Naive thymus-derived CD4-positive, alpha-beta T cell (primary cell): ENCODE measurements around the gene NR1H3. TPM values are rescaled to one million over a fixed set of nuclear protein-coding genes. Genes with fewer than 3 reads are reported as not detected.

Experiments
- ATAC-seq: fragments of 150-1000 bp; cut with Tn5 transposase; 2 replicates; pipeline ENCODE4 v1.10.0; 2021; ENCODE audit warnings: mild to moderate bottlenecking, moderate library complexity
- CTCF ChIA-PET: fragments of 350-600 bp; sonication (Branson Sonifier 250); formaldehyde crosslinking; loops from one replicate; lab custom pipeline; 2021; ENCODE audit warnings: antibody characterized with exemption; lab: Charles Lee
- POLR2A ChIA-PET: fragments of 350-600 bp; sonication (Branson Sonifier 250); formaldehyde crosslinking; loops from one replicate; lab custom pipeline; 2021; ENCODE audit warnings: antibody characterized with exemption, inconsistent platforms; lab: Charles Lee
- DNase-seq, 9 donors: peaks; one replicate each; pipeline versions ENCODE4 v3.0.0 to v3.0.0-alpha.2; 2020 to 2022; ENCODE audit warnings: mixed read lengths in 1 of 9
- H3K27ac ChIP-seq: one replicate; pipeline ENCODE4 v1.7.0; 2013; ENCODE audit warnings: mild to moderate bottlenecking, low read depth, low read length, moderate library complexity
- H3K27me3 ChIP-seq, 2 donors: one replicate each; pipeline ENCODE4 v1.7.0; 2013; ENCODE audit warnings: low read length in 2 of 2, mild to moderate bottlenecking in 2 of 2, moderate library complexity in 2 of 2; ENCODE audit not compliant: control insufficient read depth in 2 of 2, insufficient read depth in 2 of 2
- H3K36me3 ChIP-seq, 3 experiments: 1 replicate in 2 of 3; 2 replicates in 1 of 3; pipeline ENCODE4 v1.7.0; 2013; ENCODE audit warnings: low read length in 3 of 3, mild to moderate bottlenecking in 3 of 3, moderate library complexity in 1 of 3; ENCODE audit not compliant: insufficient read depth in 3 of 3, control insufficient read depth in 2 of 3
- H3K4me1 ChIP-seq, 2 donors: one replicate each; pipeline ENCODE4 v1.7.0; 2013; ENCODE audit warnings: low read length in 2 of 2, mild to moderate bottlenecking in 2 of 2, moderate library complexity in 1 of 2; ENCODE audit not compliant: control insufficient read depth in 2 of 2, insufficient read depth in 2 of 2
- H3K4me3 ChIP-seq: 2 replicates; pipeline ENCODE4 v1.7.0; 2013; ENCODE audit warnings: mild to moderate bottlenecking, low read length
- H3K9me3 ChIP-seq, 3 experiments: 1 replicate in 2 of 3; 2 replicates in 1 of 3; pipeline ENCODE4 v1.7.0; 2013; ENCODE audit warnings: low read length in 3 of 3; ENCODE audit not compliant: control insufficient read depth in 2 of 3
- H3K27ac Mint-ChIP-seq, 9 donors: one replicate each; pipeline ENCODE4 v1.8.0; 2020 to 2022; ENCODE audit warnings: mixed read lengths in 9 of 9, mild to moderate bottlenecking in 8 of 9, moderate library complexity in 5 of 9, inconsistent platforms in 2 of 9
- H3K27me3 Mint-ChIP-seq, 5 donors: one replicate each; pipeline ENCODE4 v1.8.0; 2021 to 2022; ENCODE audit warnings: mixed read lengths in 5 of 5, mild to moderate bottlenecking in 1 of 5
- H3K36me3 Mint-ChIP-seq, 5 donors: one replicate each; pipeline ENCODE4 v1.8.0; 2020 to 2022; ENCODE audit warnings: mixed read lengths in 5 of 5, mild to moderate bottlenecking in 3 of 5, inconsistent platforms in 1 of 5
- H3K4me1 Mint-ChIP-seq, 7 donors: one replicate each; pipeline ENCODE4 v1.8.0; 2020 to 2022; ENCODE audit warnings: mixed read lengths in 7 of 7, mild to moderate bottlenecking in 3 of 7, inconsistent platforms in 1 of 7
- H3K4me3 Mint-ChIP-seq, 10 donors: one replicate each; pipeline ENCODE4 v1.8.0; 2020 to 2022; ENCODE audit warnings: mild to moderate bottlenecking in 10 of 10, mixed read lengths in 10 of 10, moderate library complexity in 6 of 10, inconsistent platforms in 2 of 10
- H3K9me3 Mint-ChIP-seq, 11 donors: one replicate each; pipeline ENCODE4 v1.8.0; 2020 to 2022; ENCODE audit warnings: mixed read lengths in 11 of 11, mild to moderate bottlenecking in 4 of 11, inconsistent platforms in 1 of 11, moderate library complexity in 1 of 11
- intact Hi-C, 2 donors: fragments of 100-400 bp; cut with micrococcal nuclease; formaldehyde crosslinking; loops; one replicate each; pipeline ENCODE4 v1.15.1; 2023
- polyA plus RNA-seq, 2 donors: library from polyadenylated mRNA; unstranded; fragments of 300-500 nt; fragmentation: Illumina TruSeq; gene quantifications; one replicate each; pipeline ENCODE4 v1.2.3, GENCODE V29; 2021
- total RNA-seq, 6 experiments: library from RNA in 5 of 6; stranded (reverse) in 5 of 6; gene quantifications; 1 replicate in 5 of 6; 2 replicates in 1 of 6; pipeline ENCODE4 v1.2.3 and lab custom pipeline; 2021 to 2026

NR1H3 gene
- total and polyA plus RNA-seq, 7 experiments from 2014 or later = 3.7 to 19.4 (median 8.3) TPM

DNA sequence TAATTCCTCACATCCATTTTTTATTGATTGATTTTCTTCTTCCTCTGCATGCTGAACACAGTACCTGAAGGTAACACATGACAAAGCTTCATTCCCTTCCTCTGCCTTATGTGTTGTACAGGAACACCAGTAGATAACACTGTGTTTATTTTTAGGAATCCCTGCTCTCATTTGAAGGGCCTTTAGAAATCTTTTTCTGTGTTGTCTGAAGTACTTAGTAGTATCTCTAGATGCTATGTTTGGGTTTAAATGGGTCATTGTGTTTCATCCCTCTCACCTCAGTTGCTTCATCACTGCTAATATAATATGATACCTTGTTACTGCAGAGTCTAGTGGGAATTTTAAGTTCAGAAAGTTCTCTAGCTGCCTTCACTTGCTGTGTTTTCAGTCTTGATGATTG lies 22.3 kb downstream of the NR1H3 start:
- Mint-ChIP-seq H3K4me1 (peaks cover 0 to 5% (median 3%) of the 10 kb centered on the region in 7 donors), H3K4me3 (no peak overlapping the region), H3K27me3 (no peaks in the 10 kb centered on the region), H3K36me3 (peaks cover 12 to 44% (median 37%) of the 10 kb centered on the region in 5 donors), H3K27ac (peak overlapping the region in 1 of 9 donors; percentile 5), H3K9me3 (peaks cover 0 to 2% (median 0%) of the 10 kb centered on the region in 11 donors)
- DNase-seq (no peak), ATAC-seq (no peak)
- intact Hi-C loops = loop anchor here in 1 of 2 donors (5.0 kb wide), 1 partner anchor 208 kb away; no protein-coding TSS in a partner anchor
- no peaks in the 10 kb centered on the region for H3K9me3 ChIP-seq
- H3K4me3 ChIP-seq = no peak overlapping the region
- H3K4me1 ChIP-seq = no peaks in the 10 kb centered on the region
- no peak overlapping the region for H3K27ac ChIP-seq
- POLR2A ChIA-PET = no interaction called here
- no peaks in the 10 kb centered on the region for H3K27me3 ChIP-seq
- CTCF ChIA-PET = no interaction called here
- peaks cover 53 to 95% (median 69%) of the 10 kb centered on the region in 3 experiments for H3K36me3 ChIP-seq

DNA sequence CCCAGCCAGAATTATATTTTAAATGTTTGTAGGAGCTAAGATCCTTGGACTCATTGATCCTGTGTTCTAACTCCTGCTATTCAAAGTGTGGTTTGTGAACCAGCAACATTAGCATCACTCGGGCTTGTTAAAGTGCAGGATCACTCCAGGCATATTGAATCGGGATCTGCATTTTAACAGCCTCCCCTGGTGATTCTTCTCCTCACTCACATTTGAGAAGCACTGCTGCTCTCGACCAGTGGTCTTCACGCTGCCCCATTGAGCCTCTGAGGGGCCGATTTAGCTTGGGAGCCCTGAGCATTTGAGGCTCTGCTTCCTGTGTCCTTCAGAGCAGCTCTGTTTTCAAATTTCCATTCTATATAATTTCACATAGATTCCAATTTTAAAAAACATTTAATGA lies 23.1 kb downstream of the NR1H3 start:
- ChIA-PET CTCF (no interaction called here), POLR2A (no interaction called here)
- Mint-ChIP-seq H3K4me3 (no peak overlapping the region), H3K4me1 (peaks cover 0 to 5% (median 3%) of the 10 kb centered on the region in 7 donors), H3K9me3 (peaks cover 0 to 2% (median 0%) of the 10 kb centered on the region in 11 donors), H3K36me3 (peaks cover 18 to 50% (median 43%) of the 10 kb centered on the region in 5 donors), H3K27me3 (no peaks in the 10 kb centered on the region), H3K27ac (no peak overlapping the region)
- H3K9me3 ChIP-seq = no peaks in the 10 kb centered on the region
- DNase-seq (no peak), ATAC-seq (no peak)
- H3K4me3 ChIP-seq = no peak overlapping the region
- H3K27me3 ChIP-seq = no peaks in the 10 kb centered on the region
- intact Hi-C loops = loop anchor here in 1 of 2 donors (5.0 kb wide), 1 partner anchor 209 kb away; no protein-coding TSS in a partner anchor
- no peaks in the 10 kb centered on the region for H3K4me1 ChIP-seq
- H3K27ac ChIP-seq = no peak overlapping the region
- H3K36me3 ChIP-seq = peaks cover 54 to 95% (median 70%) of the 10 kb centered on the region in 3 experiments

DNA sequence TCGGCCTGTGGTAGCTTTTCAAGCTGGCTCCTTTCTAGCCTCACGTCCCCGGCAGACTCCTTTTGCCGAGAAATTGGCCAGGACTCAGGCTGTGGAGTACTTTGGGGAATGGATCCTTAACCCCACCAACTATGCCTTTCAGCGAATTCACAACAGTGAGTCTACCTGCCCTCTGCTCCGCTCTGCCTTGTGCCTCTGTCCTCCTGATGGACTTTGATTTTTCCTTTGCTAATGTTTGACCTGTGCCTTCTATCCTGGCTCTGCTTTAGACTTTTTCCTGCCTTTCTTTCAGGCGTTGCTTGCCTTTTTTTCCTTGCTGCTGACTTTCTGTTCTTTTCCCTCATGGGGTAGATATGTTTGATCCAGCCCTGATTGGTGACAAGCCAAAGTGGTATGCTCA lies 24.7 kb downstream of the NR1H3 start:
- ChIA-PET POLR2A (no interaction called here), CTCF (no interaction called here)
- Histone ChIP-seq H3K27me3 (no peaks in the 10 kb centered on the region), H3K4me1 (no peaks in the 10 kb centered on the region), H3K36me3 (peaks cover 54 to 90% (median 64%) of the 10 kb centered on the region in 3 experiments), H3K4me3 (no peak overlapping the region), H3K9me3 (no peaks in the 10 kb centered on the region), H3K27ac (no peak overlapping the region)
- Mint-ChIP-seq H3K27ac (peak overlapping the region in 3 of 9 donors; percentile 0 to 67 (median 37)), H3K27me3 (no peaks in the 10 kb centered on the region), H3K4me3 (no peak overlapping the region), H3K4me1 (peaks cover 0 to 5% (median 2%) of the 10 kb centered on the region in 7 donors), H3K9me3 (peaks cover 0 to 2% (median 0%) of the 10 kb centered on the region in 11 donors), H3K36me3 (peaks cover 19 to 49% (median 33%) of the 10 kb centered on the region in 5 donors)
- intact Hi-C loops = loop anchor here in 1 of 2 donors (5.0 kb wide), 1 partner anchor 210 kb away; no protein-coding TSS in a partner anchor
- no peak for DNase-seq
- ATAC-seq = no peak

DNA sequence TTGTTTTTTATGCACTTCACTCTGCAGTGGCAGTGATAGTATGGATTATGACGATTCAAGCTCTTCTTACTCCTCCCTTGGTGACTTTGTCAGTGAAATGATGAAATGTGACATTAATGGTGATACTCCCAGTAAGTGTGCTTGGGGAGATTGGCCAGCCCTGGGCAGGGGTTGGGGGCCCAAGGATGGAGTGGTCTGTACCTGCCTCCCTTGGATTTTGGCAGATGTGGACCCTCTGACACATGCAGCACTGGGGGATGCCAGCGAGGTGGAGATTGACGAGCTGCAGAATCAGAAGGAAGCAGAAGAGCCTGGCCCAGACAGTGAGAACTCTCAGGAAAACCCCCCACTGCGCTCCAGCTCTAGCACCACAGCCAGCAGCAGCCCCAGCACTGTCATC lies 26.4 kb downstream of the NR1H3 start:
- H3K36me3 ChIP-seq = peaks cover 46 to 89% (median 49%) of the 10 kb centered on the region in 3 experiments
- ChIA-PET POLR2A (no interaction called here), CTCF (interaction anchor here (0.6 kb wide), 1 partner anchor 547 kb away, joined by 3 read pairs; no protein-coding TSS in a partner anchor)
- H3K27me3 Mint-ChIP-seq = no peaks in the 10 kb centered on the region
- peak overlapping the region in 1 of 9 donors; percentile 32 for H3K27ac Mint-ChIP-seq
- peaks cover 0 to 5% (median 2%) of the 10 kb centered on the region in 7 donors for H3K4me1 Mint-ChIP-seq
- intact Hi-C loops = loop anchor here in 1 of 2 donors (5.0 kb wide), 1 partner anchor 212 kb away; no protein-coding TSS in a partner anchor
- H3K27ac ChIP-seq = no peak overlapping the region
- H3K9me3 ChIP-seq = no peaks in the 10 kb centered on the region
- peaks cover 0 to 2% (median 0%) of the 10 kb centered on the region in 11 donors for H3K9me3 Mint-ChIP-seq
- H3K4me3 ChIP-seq = no peak overlapping the region
- no peak overlapping the region for H3K4me3 Mint-ChIP-seq
- H3K4me1 ChIP-seq = no peaks in the 10 kb centered on the region
- DNase-seq (no peak), ATAC-seq (no peak)
- H3K27me3 ChIP-seq = no peaks in the 10 kb centered on the region
- H3K36me3 Mint-ChIP-seq = peaks cover 22 to 56% (median 36%) of the 10 kb centered on the region in 5 donors

DNA sequence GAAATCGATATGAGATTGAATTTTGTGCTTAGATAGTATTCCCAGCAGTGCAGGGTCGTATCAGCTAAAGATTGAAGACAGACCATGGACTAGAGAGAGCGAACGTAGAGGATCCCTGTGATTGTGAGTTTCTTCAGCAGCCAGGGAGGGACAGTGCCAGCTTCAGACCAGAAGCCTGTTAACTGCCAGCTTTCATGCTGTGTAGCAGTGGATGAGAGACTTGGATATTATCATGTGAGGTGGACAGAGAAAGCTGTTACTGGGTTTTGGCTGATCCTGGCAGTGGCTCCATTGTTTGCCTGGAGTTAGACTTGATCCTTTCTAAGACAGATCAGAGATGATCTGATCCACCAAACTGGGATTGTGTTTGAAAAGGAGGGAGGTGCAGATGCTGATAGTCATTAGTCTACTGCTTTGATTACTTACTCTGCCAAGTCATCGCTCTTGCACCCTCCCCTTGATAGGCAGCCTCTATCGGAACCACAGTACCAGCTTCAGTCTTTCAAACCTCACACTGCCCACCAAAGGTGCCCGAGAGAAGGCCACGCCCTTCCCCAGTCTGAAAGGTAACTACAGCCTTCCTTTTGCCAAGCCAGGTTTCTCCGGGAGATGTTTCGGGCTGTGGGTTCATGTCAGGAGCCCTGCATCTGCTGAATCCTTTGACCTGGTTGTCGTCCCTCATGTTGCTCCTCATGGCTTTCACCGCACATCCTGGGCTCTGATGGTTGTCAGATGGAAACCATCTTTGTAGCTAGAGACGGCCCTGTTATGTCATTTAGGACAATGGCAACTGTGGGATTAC lies 28.4 kb downstream of the NR1H3 start:
- Histone ChIP-seq H3K36me3 (peaks cover 50 to 91% (median 60%) of the 10 kb centered on the region in 3 experiments), H3K27me3 (no peaks in the 10 kb centered on the region), H3K9me3 (no peaks in the 10 kb centered on the region), H3K4me3 (no peak overlapping the region), H3K27ac (no peak overlapping the region), H3K4me1 (no peaks in the 10 kb centered on the region)
- CTCF ChIA-PET = interaction anchor here (0.5 kb wide), 1 partner anchor 66 kb away, joined by 3 read pairs; no protein-coding TSS in a partner anchor
- intact Hi-C loops = no loop called here
- Mint-ChIP-seq H3K27ac (peak overlapping the region in 2 of 9 donors; percentile 22 to 43), H3K4me1 (peaks cover 0 to 5% (median 0%) of the 10 kb centered on the region in 7 donors), H3K4me3 (no peak overlapping the region), H3K36me3 (peaks cover 32 to 66% (median 49%) of the 10 kb centered on the region in 5 donors), H3K27me3 (no peaks in the 10 kb centered on the region), H3K9me3 (peaks cover 0 to 2% (median 0%) of the 10 kb centered on the region in 11 donors)
- POLR2A ChIA-PET = interaction anchor here (0.5 to 1.3 kb wide), 2 partner anchors 27 to 1046 kb away, joined by 3 read pairs; no protein-coding TSS in a partner anchor
- DNase-seq (no peak), ATAC-seq (no peak)

DNA sequence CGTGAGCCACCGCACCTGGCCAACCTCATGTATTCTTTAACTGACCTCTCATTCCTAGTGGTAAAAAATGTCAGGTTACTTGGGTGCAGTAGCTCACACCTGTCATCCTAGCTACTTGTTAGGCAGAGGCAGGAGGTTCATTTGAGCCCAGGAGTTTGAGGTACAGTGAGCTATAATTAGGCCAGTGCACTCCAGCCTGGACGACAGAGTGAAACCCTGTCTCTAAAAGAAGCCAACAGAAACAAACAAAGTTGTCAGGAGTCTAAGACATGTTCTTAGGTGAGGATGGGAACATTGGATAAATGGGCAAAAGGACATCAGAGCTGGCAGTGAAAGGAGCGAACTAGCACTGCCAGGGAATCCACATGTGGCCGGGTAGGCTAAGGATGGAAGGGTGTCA lies 30.3 kb downstream of the NR1H3 start:
- Mint-ChIP-seq H3K9me3 (no peaks in the 10 kb centered on the region), H3K27ac (peak overlapping the region in 1 of 9 donors; percentile 12), H3K4me3 (no peak overlapping the region), H3K36me3 (peaks cover 33 to 71% (median 48%) of the 10 kb centered on the region in 5 donors), H3K27me3 (no peaks in the 10 kb centered on the region), H3K4me1 (peaks cover 0 to 3% (median 0%) of the 10 kb centered on the region in 7 donors)
- no peak for ATAC-seq
- intact Hi-C loops = no loop called here
- no peak overlapping the region for H3K27ac ChIP-seq
- H3K9me3 ChIP-seq = no peaks in the 10 kb centered on the region
- DNase-seq = no peak
- peaks cover 40 to 93% (median 53%) of the 10 kb centered on the region in 3 experiments for H3K36me3 ChIP-seq
- ChIA-PET POLR2A (no interaction called here), CTCF (no interaction called here)
- no peaks in the 10 kb centered on the region for H3K27me3 ChIP-seq
- no peak overlapping the region for H3K4me3 ChIP-seq
- no peaks in the 10 kb centered on the region for H3K4me1 ChIP-seq
